ENCODE results near the gene LCLAT1. TPM values are rescaled to one million over a fixed set of nuclear protein-coding genes. Genes with fewer than 3 reads are reported as not detected.
"Not testable (repeated sequence)": the region's sequence is repeated elsewhere in the genome, so short reads cannot be mapped to it uniquely, and the experiment has no call there.

The LCLAT1 gene
- total RNA-seq, 1 donor from 2014 or later: 28.8 TPM

DNA sequence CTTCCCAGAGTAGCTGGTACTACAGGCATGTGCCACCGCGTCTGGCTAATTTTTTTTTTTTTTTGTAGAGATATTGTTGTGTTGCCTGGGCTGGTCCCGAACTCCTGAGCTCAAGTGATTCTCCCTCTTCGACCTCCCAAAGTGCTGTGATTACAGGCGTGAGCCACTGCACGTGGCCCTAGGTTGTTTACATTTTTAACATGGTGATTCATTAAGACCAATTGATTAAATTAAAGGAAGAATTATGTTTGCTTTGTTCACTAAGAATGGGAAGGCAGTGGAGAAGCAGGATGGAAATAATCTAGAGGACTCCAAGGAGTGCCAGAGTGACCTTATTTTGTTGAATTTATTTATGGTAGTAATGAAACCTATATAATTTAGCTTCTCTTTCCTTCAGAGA lies 7.5 kb downstream of the LCLAT1 start:
- DNase-seq (ENCODE audit: low spot score): no peak

DNA sequence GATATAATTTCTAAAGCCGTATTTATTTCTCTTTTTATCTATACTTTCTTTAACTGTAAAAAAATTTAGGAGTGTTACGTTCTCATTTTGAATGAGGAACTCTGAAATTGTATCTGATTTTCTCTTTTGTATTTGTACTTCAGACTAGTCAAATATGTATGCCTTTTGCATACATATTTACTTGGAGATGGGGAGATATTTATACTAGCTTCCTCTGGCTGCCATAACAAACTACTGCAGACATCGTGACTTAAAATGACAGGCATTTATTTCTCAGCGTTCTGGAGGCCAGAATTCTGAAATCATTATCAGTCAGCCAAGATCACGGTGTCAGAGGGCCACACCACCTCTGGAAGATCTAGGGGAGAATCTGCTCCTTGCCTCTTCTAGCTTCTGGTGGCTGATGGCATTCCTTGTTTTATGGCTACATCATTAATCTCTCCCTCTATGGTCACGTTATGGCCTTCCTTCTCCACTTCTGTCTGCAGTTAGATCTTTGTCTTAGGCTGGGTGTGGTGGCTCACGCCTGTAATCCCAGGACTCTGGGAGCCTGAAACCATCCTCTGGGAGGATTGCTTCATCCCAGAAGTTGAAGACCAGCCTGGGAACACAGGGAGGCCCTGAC lies 8.2 kb downstream of the LCLAT1 start:
- no peak for DNase-seq (ENCODE audit: low spot score)

DNA sequence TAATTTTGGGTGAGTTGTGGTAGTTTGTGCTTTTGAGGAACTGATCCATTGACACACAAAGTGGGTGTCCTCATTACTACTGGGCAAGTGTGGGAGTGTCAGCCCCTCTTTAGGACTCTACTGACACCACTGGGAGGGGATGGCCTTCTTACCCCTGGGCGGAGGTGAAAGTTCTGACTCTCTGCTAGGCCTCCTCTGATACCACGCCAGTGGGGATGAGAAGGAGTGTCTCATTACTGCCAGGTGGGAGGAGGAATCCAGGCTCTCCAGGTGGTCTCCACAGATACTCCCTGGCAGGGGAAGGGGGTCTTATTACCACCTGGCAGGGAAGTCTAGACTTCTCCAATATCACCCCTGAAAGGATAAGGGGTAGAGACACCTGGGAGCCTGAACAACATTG lies 9.1 kb downstream of the LCLAT1 start:
- DNase-seq (ENCODE audit: low spot score): no peak

DNA sequence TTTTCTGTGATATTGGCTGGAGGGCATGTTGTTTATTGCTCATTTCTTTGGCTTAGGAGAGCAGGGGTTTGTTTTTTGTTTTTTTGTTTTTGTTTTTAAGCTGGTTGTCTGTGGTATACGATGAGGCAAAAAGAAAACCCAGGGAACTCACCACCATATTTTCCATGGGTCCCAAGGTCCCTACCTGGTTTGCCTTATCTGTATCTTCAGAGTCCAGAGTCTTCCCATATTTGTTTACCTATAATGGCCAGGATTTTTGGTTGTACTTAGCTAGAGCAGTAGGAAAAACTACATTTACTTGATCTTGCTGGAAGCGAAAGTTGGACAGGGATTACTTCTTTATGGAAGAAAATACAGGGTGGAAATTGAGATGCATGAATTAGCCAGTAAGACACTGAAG lies 9.5 kb downstream of the LCLAT1 start:
- no peak for DNase-seq (ENCODE audit: low spot score)

DNA sequence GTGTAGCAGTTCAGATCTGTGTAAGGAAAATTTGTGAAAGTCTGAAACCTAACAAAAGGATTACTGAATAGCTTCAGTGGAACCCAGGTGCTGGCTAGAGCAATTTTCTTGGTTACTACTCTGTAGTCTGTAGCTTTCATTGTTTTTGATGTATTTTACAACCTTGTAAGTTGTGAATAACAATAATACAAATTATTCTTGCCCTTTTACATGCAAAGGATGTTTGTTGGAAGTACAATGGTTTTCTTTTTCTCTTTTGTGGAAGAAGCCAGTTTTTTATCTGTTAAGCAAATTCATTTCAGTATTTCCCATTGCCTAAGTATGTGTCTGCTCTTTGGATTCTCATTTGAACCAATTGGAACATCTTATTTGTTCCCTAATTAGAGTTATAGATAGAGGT lies 10.2 kb downstream of the LCLAT1 start:
- DNase-seq (ENCODE audit: low spot score): no peak

DNA sequence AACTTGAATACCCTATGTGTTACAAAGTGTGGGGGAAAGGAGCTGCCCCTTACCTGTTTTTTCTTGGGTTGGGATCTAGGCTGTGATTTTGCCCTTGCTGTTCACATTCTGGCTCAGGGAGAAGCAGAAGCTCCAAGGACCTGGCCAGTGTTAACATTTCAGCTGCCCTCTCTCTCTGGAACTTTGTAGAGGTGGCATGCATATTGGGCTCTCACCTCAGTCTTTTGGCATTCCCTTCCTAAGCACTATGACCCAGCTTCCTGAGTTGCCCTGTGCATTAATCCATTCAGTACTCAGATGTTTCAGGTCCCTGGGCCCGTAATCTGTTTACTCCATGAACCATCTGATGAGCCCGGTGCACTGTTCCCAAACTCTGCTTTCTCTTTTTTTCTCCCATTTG lies 12.1 kb downstream of the LCLAT1 start:
- DNase-seq (ENCODE audit: low spot score): no peak

DNA sequence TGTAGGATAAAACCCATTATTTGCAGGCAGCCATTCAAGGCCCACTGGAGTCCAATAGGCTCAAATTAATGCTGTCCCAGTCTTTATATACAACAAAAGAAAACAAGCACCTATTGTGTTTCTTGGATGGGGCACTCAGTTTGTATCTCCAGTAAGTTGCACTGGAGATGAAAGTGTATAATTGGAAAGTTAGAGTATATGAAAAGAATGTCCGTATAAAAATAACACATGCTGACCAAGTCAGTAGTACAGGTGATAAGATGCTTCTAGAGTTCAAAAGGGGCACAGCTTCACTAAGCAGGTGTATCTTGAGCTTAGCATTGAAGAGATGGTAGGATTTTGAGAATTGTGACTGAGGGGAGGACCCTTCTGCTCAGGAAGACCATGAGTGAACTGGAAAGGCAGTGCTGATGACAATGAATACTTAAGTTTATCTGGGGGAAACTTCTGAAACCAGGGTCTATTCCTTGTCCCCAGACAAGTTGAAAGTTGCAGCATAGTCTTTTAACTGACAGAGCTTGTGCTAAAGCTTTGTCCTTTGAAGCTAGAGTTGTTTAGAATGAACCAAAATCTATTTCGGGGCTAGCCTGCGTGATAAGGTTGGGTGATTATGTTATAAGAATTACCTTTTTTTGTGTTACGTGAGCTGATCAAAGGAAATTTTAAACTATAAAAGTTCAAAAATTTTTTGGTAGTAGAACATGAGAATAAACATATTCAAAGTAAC lies 15.2 kb downstream of the LCLAT1 start:
- DNase-seq (ENCODE audit: low spot score): no peak

DNA sequence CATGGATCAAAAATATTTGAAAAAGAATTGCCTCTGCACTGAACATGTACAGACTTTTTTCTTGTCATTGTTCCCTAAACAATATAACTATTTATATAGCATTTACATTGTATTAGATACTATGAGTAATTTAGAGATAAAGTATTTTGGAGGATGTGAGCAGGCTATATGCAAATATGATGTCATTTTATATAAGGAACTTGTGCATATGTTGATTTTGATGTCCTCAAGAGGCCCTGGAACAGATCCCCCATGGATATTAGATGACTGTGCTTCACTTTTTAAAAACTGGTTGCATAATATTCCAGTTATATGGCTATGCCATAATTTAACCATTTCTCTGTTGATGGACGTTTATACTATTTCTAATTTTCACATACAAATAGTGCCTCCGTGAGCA lies 16.5 kb downstream of the LCLAT1 start:
- DNase-seq (ENCODE audit: low spot score): no peak

DNA sequence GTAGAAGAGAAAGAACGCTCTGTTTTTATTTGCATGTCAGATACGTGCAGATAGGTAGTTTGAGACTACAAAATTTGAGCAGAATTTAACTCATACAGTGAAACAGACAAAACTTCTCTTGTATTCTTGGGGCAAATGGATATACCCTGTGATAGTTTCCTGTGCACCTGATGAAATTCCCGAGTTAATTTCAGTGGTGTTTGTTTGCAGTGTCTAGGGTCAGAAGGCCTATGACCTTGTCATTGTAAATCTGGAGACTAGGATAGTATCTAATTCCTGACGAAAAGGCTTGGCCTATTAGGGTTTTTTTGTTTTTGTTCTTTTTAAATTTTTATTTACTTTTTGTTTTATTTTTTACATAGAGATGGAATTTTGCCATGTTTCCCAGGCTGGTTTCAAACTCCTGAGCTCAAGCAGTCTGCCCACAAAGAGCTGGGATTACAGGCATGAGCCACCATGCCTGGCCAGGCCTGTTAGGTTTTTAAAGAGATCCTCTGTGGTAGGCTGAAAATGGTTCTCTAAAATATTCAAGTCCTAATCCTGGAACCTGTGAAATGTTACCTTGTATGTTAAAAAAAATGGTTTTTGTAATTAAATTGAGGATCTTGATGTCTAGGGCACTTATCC lies 17.6 kb downstream of the LCLAT1 start:
- no peak for DNase-seq (ENCODE audit: low spot score)

DNA sequence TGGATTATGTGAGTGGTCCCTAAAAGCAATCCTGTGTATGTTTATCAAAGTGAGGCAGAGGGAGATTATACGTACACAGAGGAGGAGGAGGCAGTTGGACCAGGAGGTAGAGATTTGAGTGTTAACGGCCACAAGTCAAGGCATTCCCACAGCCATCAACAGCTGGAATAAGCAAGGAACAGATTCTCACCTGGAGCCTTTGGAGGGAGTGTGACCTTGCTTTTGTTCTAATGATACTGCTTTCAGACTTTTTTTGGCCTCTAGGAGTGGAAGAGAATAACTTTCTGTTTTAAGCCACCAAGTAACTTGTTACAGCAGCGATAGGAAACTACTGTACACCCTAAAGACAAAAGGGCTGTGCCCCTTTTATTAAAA lies 18.1 kb downstream of the LCLAT1 start:
- no peak for DNase-seq (ENCODE audit: low spot score)

DNA sequence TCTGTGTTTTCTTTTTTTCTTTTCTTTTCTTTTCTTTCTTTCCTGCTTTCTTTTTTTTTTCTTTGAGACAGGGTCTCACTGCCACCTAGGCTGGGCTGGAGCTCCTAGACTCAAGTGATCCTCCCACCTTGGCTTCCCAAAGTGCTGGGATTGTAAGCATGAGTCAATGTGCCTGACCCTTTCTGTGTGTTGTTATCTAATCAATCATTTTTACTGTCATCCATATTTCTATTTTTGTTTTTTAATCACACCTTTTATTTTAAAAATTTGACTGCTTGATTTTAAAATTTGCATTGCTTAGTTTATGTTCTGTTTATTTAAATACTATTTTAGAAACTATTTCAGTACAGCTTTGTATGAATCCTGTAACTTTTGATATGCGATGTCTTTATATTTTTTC lies 19.2 kb downstream of the LCLAT1 start:
- DNase-seq (ENCODE audit: low spot score): no peak

DNA sequence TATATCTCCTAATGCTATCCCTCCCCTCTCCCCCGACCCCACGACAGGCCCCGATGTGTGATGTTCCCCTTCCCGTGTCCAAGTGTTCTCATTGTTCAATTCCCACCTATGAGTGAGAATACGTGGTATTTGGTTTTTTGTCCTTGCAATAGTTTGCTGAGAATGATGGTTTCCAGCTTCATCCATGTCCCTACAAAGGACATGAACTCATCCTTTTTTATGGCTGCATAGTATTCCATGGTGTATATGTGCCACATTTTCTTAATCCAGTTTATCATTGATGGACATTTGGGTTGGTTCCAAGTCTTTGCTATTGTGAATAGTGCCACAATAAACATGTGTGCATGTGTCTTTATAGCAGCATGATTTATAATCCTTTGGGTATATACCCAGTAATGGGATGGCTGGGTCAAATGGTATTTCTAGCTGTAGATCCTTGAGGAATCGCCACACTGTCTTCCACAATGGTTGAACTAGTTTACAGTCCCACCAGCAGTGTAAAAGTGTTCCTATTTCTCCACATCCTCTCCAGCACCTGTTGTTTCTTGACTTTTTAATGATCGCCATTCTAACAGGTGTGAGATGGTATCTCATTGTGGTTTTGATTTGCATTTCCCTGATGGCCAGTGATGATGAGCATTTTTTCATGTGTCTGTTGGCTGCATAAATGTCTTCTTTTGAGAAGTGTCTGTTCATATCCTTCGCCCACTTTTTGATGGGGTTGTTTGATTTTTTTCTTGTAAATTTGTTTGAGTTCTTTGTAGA lies 20.2 kb downstream of the LCLAT1 start:
- not testable (repeated sequence) for DNase-seq (ENCODE audit: low spot score)

DNA sequence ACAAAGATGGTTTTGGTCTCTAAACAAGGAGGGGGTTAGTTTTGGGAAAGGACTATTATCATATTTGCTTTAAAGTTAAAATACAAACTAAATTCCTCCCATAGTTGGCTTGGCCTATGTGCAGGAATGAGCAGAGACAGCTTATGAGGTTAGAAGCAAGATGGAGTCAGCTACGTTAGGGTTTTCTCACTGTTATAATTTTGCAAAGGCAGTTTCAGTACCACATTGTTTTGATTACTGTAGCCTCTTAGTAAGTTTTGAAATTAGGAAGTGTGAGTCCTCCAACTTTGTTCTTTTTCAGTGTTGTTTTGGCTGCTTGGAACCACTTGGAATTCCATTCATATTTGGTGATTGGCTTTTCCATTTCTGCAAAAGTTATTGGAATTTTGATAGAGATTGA lies 23.4 kb downstream of the LCLAT1 start:
- DNase-seq (ENCODE audit: low spot score): no peak

DNA sequence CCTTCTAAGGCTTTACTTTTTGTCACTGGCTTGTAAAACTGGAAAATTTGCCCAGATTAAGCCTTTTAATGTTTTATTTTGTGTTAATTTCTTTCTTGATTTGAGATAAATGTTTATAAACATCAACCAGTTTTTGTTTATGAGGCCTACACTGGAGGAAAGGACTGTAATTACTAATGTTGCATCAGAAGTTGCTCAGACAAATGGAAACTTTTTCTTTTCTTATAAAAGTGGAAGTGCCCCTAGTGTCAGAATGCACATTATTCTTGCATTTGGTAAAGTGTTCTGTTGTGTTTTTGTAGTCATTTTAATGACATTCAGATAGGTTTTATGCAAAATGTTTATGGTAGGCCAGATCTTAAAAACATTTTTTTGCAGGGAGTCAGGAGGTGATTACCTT lies 25.3 kb downstream of the LCLAT1 start:
- no peak for DNase-seq (ENCODE audit: low spot score)

DNA sequence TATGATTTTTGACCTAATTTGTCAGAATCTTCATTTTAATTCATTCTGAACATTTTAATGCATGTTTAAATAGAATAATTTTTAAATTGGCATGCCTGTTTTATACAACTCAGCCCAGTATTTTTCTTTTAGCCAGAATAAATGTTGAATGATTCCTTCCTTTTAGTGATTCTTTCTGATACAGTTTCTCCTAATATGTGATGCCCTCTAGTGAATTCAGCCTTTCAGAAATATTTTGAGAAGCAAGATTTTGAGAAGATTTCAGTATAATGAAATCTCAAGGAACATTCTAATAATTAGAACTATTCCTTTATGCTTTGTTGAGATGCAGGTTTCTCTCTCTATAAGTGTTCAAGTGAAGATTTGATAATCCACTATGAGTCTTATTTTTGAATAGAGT lies 28.5 kb downstream of the LCLAT1 start:
- no peak for DNase-seq (ENCODE audit: low spot score)

DNA sequence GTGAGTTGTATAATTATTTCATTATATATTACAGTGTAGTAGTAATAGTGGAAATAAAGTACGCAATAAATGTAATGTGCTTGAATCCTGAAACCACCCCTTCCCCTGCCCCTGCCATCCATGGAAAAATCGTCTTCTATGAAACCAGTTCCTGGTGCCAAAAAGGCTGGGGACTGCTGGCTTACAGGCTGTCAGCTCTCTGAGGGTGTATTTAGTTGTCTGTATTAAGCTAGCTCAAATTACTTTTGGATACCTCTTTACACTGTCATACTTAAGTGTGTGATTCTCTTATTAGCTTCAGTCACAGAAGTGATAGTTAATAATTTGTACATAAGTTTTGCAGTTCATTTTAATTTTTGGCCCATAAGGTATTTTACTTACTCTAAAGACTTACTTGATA lies 29.6 kb downstream of the LCLAT1 start:
- no peak for DNase-seq (ENCODE audit: low spot score)

DNA sequence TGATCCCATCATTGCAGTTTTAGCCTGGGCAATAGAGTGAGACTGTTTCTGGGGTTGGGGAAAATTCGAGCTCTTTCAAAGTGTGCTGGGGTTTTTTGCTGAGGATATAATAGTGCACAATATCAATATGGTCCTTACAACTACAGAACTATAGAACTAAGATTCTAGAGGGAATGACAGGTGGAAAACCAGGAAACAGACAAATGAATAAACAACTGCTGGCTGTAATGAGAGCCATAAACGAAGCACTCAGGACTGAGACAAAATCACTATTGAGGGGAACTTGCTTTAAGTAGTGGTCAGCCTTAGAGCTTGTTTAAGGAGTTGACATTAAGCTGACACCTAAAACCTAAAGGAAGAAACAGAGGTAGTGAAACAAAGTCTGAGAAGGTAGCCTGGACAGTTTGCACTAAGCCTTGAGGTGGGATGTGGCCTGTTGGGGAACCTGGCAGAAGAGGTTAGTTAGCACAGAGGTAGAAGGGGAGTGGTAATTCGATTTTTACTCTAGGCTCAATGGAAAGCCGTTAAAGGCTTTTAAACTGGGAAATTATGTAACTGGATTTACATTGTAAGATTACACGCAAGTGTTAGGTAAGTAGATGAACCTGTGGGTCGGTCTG lies 33.8 kb downstream of the LCLAT1 start:
- DNase-seq (ENCODE audit: low spot score): no peak

DNA sequence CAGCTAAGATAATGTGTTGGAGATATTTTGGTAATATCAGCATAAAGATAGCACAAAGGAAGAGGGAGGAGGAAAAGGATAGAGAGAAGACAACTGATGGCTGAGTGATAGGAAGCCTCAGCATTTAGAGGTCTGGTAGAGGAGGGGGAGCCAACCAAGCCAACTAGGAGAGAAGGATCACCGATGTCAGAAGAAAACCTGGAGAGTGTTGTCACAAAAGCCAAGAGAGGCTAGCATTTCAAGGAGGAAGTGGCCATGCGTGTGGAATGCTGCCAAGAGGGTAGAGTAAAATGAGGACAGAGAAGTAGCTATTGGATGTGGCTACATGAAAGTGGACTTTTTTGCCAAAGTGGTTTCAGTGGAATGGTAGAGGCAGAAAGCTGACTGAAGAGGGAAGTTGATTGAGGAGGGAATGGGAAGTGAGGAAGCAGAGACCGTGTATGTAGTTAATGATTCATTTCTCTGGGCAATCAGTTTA lies 34.3 kb downstream of the LCLAT1 start:
- DNase-seq (ENCODE audit: low spot score): no peak

DNA sequence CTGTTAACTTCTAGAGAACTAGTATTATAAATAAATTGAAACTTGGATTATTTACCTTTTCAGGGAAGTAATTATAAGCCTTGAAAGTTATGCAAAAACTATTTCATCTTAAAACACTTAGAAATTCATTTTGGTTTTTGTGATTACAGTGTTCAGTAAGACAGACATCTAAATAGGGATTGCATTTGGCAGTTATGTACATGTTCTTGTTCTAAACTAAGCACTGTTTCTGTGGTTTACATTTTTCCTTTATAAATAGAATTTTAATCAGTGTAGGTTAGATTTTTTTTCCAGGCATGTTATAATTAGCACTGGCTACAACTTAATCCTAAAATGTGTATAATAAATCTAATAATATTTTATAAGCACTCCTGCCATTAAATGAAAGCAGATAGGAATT lies 35.0 kb downstream of the LCLAT1 start:
- DNase-seq (ENCODE audit: low spot score): no peak

DNA sequence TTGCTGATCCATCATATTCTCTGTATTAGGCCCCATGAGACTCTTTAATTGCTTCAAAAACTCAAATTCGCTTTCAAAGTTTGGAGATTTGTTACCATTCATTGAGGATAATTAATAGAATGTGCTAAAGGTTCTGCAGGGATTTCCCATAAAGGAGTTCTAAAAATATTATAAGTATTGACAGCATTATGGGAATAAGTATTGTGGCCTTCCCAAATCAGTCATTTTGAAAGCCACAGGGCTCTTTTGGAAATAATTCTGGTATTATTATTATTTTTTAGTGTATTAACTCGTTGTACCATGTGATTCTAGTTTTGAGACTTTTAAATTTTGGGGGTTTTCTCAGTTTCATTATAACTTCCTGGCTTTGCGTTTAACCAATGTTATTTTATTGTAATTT lies 37.1 kb downstream of the LCLAT1 start:
- DNase-seq (ENCODE audit: low spot score): no peak

DNA sequence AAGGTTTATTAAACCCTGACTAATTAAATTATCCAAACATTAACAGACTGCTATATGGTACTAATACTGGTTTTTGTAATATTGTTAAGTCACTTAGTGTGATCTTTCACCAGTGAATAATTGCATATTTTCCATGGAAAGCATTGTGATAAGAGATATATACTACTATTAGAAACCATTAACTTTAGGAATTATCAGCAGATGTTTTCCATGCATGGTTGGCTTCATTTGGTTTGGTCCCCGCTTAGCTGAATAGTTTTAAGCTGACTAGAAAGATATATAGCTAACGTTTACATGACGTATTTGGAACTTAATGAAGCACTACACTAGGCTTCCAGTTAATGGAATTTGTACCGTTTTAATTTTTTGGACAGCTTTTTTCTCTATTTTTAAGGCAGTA lies 37.9 kb downstream of the LCLAT1 start:
- no peak for DNase-seq (ENCODE audit: low spot score)

DNA sequence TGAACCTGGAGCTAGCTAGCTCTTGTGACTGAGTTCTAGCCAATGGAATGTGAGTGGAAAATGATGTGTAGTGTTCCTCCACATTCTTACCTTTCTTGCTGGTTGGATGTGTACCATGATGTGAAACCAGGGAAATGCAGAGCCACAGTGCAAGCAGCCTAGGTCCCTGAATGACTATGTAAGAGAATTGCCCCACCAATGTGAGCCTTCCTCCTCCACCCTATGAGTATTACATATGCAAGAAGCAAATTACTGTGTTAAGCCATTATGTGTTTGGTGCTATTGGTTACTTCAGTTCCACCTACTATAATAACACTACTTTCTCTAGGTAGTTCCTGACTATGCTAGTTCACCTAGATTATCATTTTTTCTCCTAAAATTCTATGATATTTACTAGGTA lies 39.6 kb downstream of the LCLAT1 start:
- DNase-seq (ENCODE audit: low spot score): no peak

Data from ureter (tissue), 1 donor.